Mucosa of rectum (tissue), 2 donors: ENCODE data around the gene TUFM.
"Not testable (repeated sequence)": the region's sequence is repeated elsewhere in the genome, so short reads cannot be mapped to it uniquely, and the experiment has no call there.

Experiments used
- H3K27ac ChIP-seq, 2 donors: one replicate each; pipeline ENCODE4 v1.7.0; 2013; ENCODE audit warnings: inconsistent platforms in 2 of 2, low read depth in 2 of 2, low read length in 2 of 2
- H3K27me3 ChIP-seq, 2 donors: one replicate each; pipeline ENCODE4 v1.7.0; 2013; ENCODE audit warnings: low read length in 2 of 2; ENCODE audit not compliant: control insufficient read depth in 2 of 2, insufficient read depth in 2 of 2
- H3K36me3 ChIP-seq, 2 donors: one replicate each; pipeline ENCODE4 v1.7.0; 2013; ENCODE audit warnings: low read length in 2 of 2; ENCODE audit not compliant: control insufficient read depth in 2 of 2, insufficient read depth in 2 of 2
- H3K4me1 ChIP-seq, 2 donors: one replicate each; pipeline ENCODE4 v1.7.0; 2013; ENCODE audit warnings: low read length in 2 of 2, mild to moderate bottlenecking in 1 of 2; ENCODE audit not compliant: control insufficient read depth in 2 of 2, insufficient read depth in 2 of 2
- H3K4me3 ChIP-seq, 2 donors: one replicate each; pipeline ENCODE4 v1.7.0; 2013; ENCODE audit warnings: low read length in 2 of 2
- H3K9ac ChIP-seq, 2 donors: one replicate each; pipeline ENCODE4 v1.7.0; 2013; ENCODE audit warnings: low read length in 2 of 2, low read depth in 1 of 2, mild to moderate bottlenecking in 1 of 2
- H3K9me3 ChIP-seq, 2 donors: one replicate each; pipeline ENCODE4 v1.7.0; 2013; ENCODE audit warnings: low read length in 2 of 2; ENCODE audit not compliant: control insufficient read depth in 2 of 2
- donor health status: healthy.
- donor health status: Normal muscosa, but diverticular disease.

Gene TUFM

DNA sequence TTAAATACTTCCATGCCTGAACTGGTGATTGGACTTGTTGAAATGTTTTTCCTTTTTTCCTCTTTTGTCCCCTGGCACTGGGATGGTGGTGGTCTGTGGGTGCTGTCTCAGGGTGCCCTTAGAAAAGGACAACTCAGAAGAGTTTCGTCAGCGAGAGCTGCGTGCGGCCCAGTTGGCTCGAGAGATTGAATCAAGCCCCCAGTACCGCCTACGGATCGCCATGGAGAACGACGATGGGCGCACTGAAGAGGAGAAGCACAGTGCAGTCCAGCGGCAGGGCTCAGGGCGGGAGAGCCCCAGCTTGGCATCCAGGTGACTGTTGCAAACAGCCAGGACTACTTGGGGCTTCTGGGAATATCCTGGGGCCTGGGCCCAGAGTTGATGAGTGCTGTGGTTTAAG lies 16.4 kb downstream of the TUFM start:
- Histone ChIP-seq H3K27me3 (no peaks in the 10 kb centered on the region), H3K36me3 (peaks cover 81 to 91% of the 10 kb centered on the region in 2 donors), H3K4me1 (peaks cover 5% of the 10 kb centered on the region in 2 donors), H3K27ac (no peak overlapping the region), H3K9ac (no peak overlapping the region), H3K9me3 (no peaks in the 10 kb centered on the region), H3K4me3 (no peak overlapping the region)

DNA sequence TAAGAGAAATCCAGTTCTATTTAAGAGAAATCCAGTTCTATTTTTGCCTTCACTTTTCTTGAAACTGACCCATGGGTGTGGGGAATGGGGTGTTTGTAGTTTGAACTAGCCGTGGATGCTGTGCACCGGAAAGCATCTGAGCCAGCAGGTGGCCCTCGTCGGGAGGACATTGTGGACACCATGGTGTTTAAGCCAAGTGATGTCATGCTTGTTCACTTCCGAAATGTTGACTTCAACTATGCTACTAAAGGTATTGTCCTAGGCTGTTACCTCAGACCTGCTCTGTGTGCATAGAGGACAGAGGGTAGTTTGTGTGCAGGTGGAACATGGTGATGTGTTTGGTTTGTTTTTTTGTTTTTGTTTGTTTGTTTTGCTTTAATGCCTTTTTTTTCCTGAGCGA lies 20.0 kb downstream of the TUFM start:
- Histone ChIP-seq H3K27ac (no peak overlapping the region), H3K36me3 (peaks cover 45 to 55% of the 10 kb centered on the region in 2 donors), H3K9me3 (no peaks in the 10 kb centered on the region), H3K9ac (no peak overlapping the region), H3K27me3 (no peaks in the 10 kb centered on the region), H3K4me3 (no peak overlapping the region), H3K4me1 (peaks cover 9 to 14% of the 10 kb centered on the region in 2 donors)

DNA sequence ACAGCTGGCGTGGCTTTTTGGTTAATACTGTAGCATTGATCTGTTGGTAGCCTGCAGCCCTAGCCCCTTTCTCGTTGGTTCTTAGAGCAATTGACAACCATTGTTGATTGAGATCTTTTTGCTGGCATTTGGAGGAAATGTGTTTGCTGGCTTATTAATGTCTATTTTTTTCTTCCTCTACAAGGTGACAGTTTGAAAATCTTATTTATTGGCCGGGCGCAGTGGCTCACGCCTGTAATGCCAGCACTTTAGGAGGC lies 21.5 kb downstream of the TUFM start:
- peak overlapping the region; percentile 96 to 97 for H3K27ac ChIP-seq

DNA sequence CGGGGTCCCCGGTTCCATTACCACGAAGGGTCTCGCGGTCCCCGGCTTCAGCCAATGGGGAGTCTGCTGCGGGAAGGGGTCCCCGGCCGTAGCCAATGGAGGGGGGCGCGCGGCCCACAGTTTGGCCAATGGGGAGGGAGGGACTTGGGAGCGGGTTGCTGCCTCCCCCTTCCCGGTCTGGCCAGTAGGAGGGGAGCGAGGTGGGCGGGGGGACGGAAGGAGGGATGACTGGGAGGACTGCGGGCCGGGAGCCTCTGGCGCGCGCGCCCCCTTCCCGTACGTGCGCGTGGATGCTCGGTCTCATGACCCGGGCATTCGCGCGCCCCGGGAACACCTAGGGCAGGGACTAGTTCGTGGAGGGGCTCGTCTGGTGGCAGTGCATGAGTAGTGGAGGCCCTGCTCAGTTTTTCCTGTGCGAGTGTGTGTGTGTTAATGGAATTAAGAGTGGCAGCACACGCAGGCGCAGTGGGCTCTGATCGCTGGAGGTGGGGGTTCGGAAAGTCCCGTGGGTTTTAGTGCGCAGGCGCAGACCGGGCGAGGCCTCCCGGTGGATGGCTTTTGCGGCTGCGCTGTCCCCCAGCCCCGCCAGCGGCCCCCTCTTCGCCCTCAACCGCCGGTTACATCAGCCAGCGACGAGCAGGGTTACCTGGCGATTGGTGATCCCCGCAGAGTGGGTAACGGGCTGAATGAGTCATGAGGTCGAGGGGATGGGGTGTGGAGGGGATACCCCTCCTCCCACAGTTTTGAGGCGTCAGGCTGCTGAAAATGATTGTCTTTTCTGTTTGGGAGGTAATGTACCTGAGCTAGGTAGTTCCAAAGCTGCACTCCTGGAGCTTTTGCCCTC lies 22.1 kb downstream of the TUFM start:
- H3K4me1 ChIP-seq: peaks cover 9 to 21% of the 10 kb centered on the region in 2 donors
- H3K27ac ChIP-seq: peak overlapping the region; percentile 96 to 97
- H3K9ac ChIP-seq: peak overlapping the region; percentile 92 to 98
- no peaks in the 10 kb centered on the region for H3K9me3 ChIP-seq
- H3K36me3 ChIP-seq: peaks cover 31 to 35% of the 10 kb centered on the region in 2 donors
- peak overlapping the region; percentile 90 to 96 for H3K4me3 ChIP-seq
- no peaks in the 10 kb centered on the region for H3K27me3 ChIP-seq

More for the DNA sequence above, 21.5 kb downstream of the TUFM start:
- peak overlapping the region; percentile 92 to 98 for H3K9ac ChIP-seq
- H3K4me3 ChIP-seq: peak overlapping the region; percentile 90 to 96
- no peaks in the 10 kb centered on the region for H3K27me3 ChIP-seq
- H3K36me3 ChIP-seq: peaks cover 37 to 40% of the 10 kb centered on the region in 2 donors
- no peaks in the 10 kb centered on the region for H3K9me3 ChIP-seq
- peaks cover 9 to 21% of the 10 kb centered on the region in 2 donors for H3K4me1 ChIP-seq

DNA sequence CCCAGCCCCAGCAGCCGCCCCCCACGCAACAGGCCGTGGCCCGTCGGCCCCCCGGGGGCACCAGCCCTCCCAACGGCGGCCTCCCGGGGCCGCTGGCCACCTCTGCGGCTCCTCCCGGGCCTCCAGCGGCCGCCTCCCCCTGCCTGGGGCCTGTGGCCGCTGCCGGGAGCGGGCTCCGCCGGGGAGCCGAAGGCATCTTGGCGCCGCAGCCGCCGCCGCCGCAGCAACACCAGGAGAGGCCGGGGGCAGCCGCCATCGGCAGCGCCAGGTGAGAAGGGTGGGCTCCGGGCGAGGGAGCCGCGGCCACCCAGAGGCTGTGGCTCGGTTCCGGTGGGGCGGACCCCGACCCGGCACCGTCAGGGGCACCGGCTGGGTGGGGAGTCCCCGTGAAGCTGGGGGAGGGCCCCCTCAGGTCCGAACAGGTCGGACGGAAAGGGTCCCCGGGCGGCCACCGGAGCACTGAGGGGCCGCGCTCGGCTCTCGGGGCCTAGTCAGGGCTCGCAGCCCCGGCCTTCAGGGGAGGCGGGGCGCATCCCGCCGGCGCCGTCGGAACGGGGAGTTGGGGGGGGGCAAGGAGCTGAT lies 22.8 kb downstream of the TUFM start:
- Histone ChIP-seq H3K36me3 (peaks cover 27 to 31% of the 10 kb centered on the region in 2 donors), H3K9ac (peak overlapping the region; percentile 92 to 98), H3K4me3 (peak overlapping the region; percentile 90 to 96), H3K27ac (peak overlapping the region; percentile 96 to 97), H3K9me3 (no peaks in the 10 kb centered on the region), H3K4me1 (peaks cover 9 to 21% of the 10 kb centered on the region in 2 donors), H3K27me3 (no peaks in the 10 kb centered on the region)

DNA sequence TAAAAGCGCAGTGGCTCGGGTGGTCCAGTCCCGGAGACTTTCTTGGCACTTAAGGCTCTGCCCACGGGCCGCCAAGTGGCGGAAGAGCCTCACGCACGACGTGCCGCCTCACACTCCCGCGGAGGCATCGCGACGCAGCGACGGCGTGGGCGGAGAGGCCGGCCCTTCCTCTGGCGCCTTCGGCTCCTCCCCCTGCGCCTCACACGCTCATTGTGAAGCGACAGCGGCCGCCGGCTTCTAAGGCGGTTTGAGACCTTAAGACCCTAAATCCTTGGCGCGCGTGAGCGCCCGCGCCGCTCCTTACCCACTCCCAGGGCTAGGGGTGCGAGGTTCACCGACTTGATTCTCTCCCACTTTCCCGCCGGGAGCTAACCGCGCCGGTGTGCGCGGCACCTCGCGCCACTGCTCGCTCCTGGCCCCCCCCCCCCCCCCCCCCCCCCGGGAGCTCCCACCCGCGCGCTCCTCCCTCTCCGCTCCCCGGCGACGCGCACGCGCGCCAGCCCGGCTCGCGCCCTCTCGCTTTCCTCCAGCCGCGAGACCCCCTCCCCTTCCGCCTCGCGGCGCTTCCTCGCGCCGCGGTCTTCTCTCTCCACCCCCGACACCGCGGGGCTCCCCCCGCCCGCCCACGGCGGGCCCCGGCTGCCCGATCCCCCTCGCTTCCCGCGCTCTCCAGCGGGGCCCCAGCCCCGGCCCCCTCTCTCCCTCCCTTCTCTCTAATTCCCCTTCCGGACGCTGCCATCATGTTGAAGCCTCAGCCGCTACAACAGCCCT lies 23.4 kb downstream of the TUFM start, which contains the start of gene ATXN2L:
TSS of gene ATXN2L (plus strand) at position 480 of the 771 bp plus-strand sequence. CDS start at position 741, 261 bp downstream.
- Histone ChIP-seq H3K9ac (peak within 1 kb of the TSS; percentile 92 to 98), H3K36me3 (peaks cover 22 to 28% of the 10 kb centered on the region in 2 donors), H3K4me3 (peak within 1 kb of the TSS; percentile 90 to 96), H3K4me1 (peaks cover 9 to 21% of the 10 kb centered on the region in 2 donors), H3K9me3 (no peaks in the 10 kb centered on the region), H3K27ac (peak within 1 kb of the TSS; percentile 96 to 97), H3K27me3 (no peaks in the 10 kb centered on the region)

DNA sequence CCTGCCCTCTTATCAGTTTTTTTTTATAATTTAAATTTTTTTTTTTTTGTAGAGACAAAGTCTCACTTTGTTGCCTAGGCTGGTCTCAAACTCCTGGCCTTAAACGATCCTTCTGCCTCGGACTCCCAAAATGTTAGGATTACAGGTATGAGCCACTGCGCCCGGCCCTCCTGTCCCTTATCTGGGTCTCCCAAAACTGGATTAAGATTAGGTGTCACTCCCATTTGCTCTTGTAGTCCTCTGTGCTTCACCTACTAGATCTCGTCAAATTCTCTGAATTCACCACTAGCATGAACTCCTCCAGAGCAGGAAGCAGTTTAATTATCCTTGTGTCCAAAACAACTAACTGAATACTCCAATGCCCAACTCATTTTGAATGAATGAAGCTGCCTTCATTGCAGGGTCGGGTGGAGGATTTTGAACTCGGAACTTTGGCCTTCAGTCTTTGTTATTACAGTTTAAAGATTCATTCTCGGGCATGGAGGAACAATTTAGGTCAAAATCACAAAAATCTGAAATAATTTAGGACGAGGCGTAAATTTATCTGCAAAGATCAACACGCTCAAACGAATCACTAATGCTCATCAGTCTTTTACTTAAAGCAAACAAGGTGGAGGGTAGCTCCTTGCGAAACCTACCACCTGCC lies 24.2 kb downstream of the TUFM start:
- peak overlapping the region; percentile 96 to 97 for H3K27ac ChIP-seq
- H3K9me3 ChIP-seq: no peaks in the 10 kb centered on the region
- peaks cover 9 to 21% of the 10 kb centered on the region in 2 donors for H3K4me1 ChIP-seq
- peak overlapping the region; percentile 90 to 96 for H3K4me3 ChIP-seq
- no peaks in the 10 kb centered on the region for H3K27me3 ChIP-seq
- peak overlapping the region; percentile 81 to 88 for H3K9ac ChIP-seq
- H3K36me3 ChIP-seq: peaks cover 15 to 20% of the 10 kb centered on the region in 2 donors

DNA sequence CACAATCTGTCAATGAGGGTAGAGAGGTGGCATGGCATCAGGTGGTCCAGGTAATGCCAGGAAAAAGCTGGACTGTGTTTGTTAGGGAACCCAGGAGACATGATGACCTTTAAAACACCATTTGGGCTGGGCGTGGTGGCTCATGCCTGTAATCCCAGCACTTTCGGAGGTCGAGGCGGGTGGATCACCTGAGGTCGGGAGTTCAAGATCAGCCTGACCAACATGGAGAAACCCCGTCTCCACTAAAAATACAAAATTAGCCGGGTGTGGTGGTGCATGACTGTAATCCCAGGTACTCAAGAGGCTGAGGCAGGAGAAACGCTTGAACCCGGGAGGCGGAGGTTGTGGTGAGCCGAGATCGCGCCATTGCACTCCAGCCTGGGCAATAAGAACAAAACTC lies 25.6 kb downstream of the TUFM start:
- H3K9ac ChIP-seq, H3K36me3 ChIP-seq, H3K4me3 ChIP-seq, H3K9me3 ChIP-seq, H3K27me3 ChIP-seq: not testable (repeated sequence)
- peak overlapping the region in 1 of 2 donors; percentile 44 for H3K27ac ChIP-seq
- H3K4me1 ChIP-seq: peaks cover 9 to 20% of the 10 kb centered on the region in 2 donors

DNA sequence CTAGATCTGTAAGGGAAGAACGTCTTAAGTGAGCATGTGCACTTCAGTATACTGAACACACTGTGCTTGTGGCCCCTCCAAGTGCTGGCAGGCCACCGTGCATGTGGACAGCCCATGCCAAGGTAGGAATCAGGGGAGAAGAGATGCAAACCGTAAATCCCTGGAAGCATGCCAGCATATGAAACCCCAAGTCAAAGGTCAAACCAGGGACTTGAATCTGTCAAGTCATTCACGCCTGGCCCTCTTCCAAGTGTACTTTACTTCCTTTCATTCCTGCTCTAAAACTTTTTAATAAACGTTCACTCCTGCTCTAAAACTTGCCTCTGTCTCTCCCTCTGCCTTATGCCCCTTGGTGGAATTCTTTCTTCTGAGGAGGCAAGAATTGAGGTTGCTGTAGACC lies 26.1 kb downstream of the TUFM start:
- Histone ChIP-seq H3K9me3 (no peaks in the 10 kb centered on the region), H3K36me3 (peaks cover 0 to 2% of the 10 kb centered on the region in 2 donors), H3K27ac (peak overlapping the region in 1 of 2 donors; percentile 44), H3K4me3 (no peak overlapping the region), H3K4me1 (peaks cover 6 to 16% of the 10 kb centered on the region in 2 donors), H3K9ac (no peak overlapping the region), H3K27me3 (no peaks in the 10 kb centered on the region)
